Liver (tissue), 9 donors: ENCODE results near the gene OGFOD3. TPM values are rescaled to one million over a fixed set of nuclear protein-coding genes. Genes with fewer than 3 reads are reported as not detected.

Experiments used
- DNase-seq: peaks from one replicate; pipeline ENCODE4 v3.0.0-alpha.2; 2017; ENCODE audit warnings: low spot score
- H3K27ac ChIP-seq, 2 donors: one replicate each; pipeline ENCODE4 v1.7.0; 2013; ENCODE audit warnings: inconsistent platforms in 2 of 2, low read length in 2 of 2, control low read depth in 1 of 2, low read depth in 1 of 2, mild to moderate bottlenecking in 1 of 2
- H3K27me3 ChIP-seq, 4 donors: one replicate each; pipeline versions ENCODE4 v1.6.1 to v1.7.0; 2013; ENCODE audit warnings: low read length in 3 of 4, inconsistent platforms in 1 of 4, mild to moderate bottlenecking in 1 of 4, moderate library complexity in 1 of 4; ENCODE audit not compliant: control insufficient read depth in 4 of 4, insufficient read depth in 4 of 4
- H3K36me3 ChIP-seq, 4 donors: one replicate each; pipeline versions ENCODE4 v1.6.1 to v1.7.0; 2013; ENCODE audit warnings: low read length in 3 of 4, mild to moderate bottlenecking in 3 of 4, low read depth in 1 of 4, moderate library complexity in 1 of 4; ENCODE audit not compliant: control insufficient read depth in 4 of 4, insufficient read depth in 3 of 4
- H3K4me1 ChIP-seq, 4 donors: one replicate each; pipeline versions ENCODE4 v1.6.1 to v1.7.0; 2013; ENCODE audit warnings: low read length in 3 of 4, mild to moderate bottlenecking in 3 of 4, moderate library complexity in 1 of 4; ENCODE audit not compliant: control insufficient read depth in 4 of 4, insufficient read depth in 4 of 4
- H3K4me3 ChIP-seq, 3 donors: one replicate each; pipeline versions ENCODE4 v1.6.1 to v1.7.0; 2013; ENCODE audit warnings: low read length in 3 of 3, control low read depth in 1 of 3, low read depth in 1 of 3, mild to moderate bottlenecking in 1 of 3
- H3K9ac ChIP-seq, 2 donors: one replicate each; pipeline ENCODE4 v1.7.0; 2013; ENCODE audit warnings: low read length in 2 of 2, mild to moderate bottlenecking in 2 of 2, moderate library complexity in 2 of 2, control low read depth in 1 of 2, low read depth in 1 of 2
- H3K9me3 ChIP-seq, 4 donors: one replicate each; pipeline versions ENCODE4 v1.6.1 to v1.7.0; 2013; ENCODE audit warnings: low read length in 3 of 4; ENCODE audit not compliant: control insufficient read depth in 4 of 4
- FOXA2 ChIP-seq: IDR thresholded peaks from 2 replicates; pipeline ENCODE4 v1.6.1; 2016; ENCODE audit warnings: antibody characterized with exemption
- HNF4A ChIP-seq, 2 donors: conservative IDR thresholded peaks; 2 replicates each; pipeline ENCODE4 v1.6.1; 2016; ENCODE audit warnings: antibody characterized with exemption in 2 of 2, mild to moderate bottlenecking in 2 of 2
- HNF4G ChIP-seq: IDR thresholded peaks from 2 replicates; pipeline ENCODE4 v1.6.1; 2016; ENCODE audit warnings: antibody characterized with exemption
- JUND ChIP-seq, 2 donors: IDR thresholded peaks; 2 replicates each; pipeline ENCODE4 v1.6.1; 2016; ENCODE audit warnings: antibody characterized with exemption in 2 of 2
- MAX ChIP-seq: IDR thresholded peaks from 2 replicates; pipeline ENCODE4 v1.6.1; 2016; ENCODE audit warnings: antibody characterized with exemption
- RAD21 ChIP-seq, 2 donors: IDR thresholded peaks; 2 replicates each; pipeline ENCODE4 v1.6.1; 2016; ENCODE audit warnings: antibody characterized with exemption in 2 of 2, mild to moderate bottlenecking in 2 of 2
- RXRA ChIP-seq, 2 donors: IDR thresholded peaks; 2 replicates each; pipeline ENCODE4 v1.6.1; 2017 to 2018; ENCODE audit warnings: antibody characterized with exemption in 2 of 2, mild to moderate bottlenecking in 1 of 2
- SP1 ChIP-seq: IDR thresholded peaks from 2 replicates; pipeline ENCODE4 v1.6.1; 2018; ENCODE audit warnings: antibody characterized with exemption, mild to moderate bottlenecking
- ZBTB33 ChIP-seq: IDR thresholded peaks from 2 replicates; pipeline ENCODE4 v1.6.1; 2016; ENCODE audit warnings: antibody characterized with exemption
- WGBS: extraction: QIAGEN DNeasy Blood & Tissue Kit; methylation state at CpG from one replicate; pipeline ENCODE4 v1.1.7; 2013; 5-methylcytosine and 5-hydroxymethylcytosine counted together
- polyA plus RNA-seq, 2 donors: library from polyadenylated mRNA; stranded (reverse) in 1 of 2; unstranded in 1 of 2; fragments of 200-250 nt in 1 of 2; fragments of >200 nt in 1 of 2; fragmentation: Nextera tagmentation in 1 of 2; extraction: Ambion mirVana in 1 of 2; gene quantifications; one replicate each; pipeline versions ENCODE4 v1.2.1 to v1.2.3, GENCODE V29; 2013 to 2015
- total RNA-seq, 2 donors: library from RNA; depleted of rRNA; stranded (reverse); fragments of >200 nt; gene quantifications; one replicate each; pipeline ENCODE4 v1.2.3, GENCODE V29; 2014
- TF ChIP-seq, protein P1 (sequence below): IDR thresholded peaks from 2 replicates; pipeline ENCODE4 v1.6.1; 2016; ENCODE audit warnings: antibody characterized with exemption, mild to moderate bottlenecking
- TF ChIP-seq, protein P2 (sequence below): fragments of 150-350 bp; IDR thresholded peaks from 2 replicates; pipeline ENCODE4 v1.5.1; 2017; ENCODE audit warnings: improper control_type of control experiment, low read depth, low read length; ENCODE audit not compliant: missing input control
- TF ChIP-seq, protein P3 (sequence below): IDR thresholded peaks from 2 replicates; pipeline ENCODE4 v1.6.1; 2016; ENCODE audit warnings: antibody characterized with exemption
- donor health status: healthy.
- donor health status: healthy.
- donor health status: healthy.
- donor health status: healthy.
- donor health status: healthy.

Gene OGFOD3
- total and polyA plus RNA-seq, 4 donors: 15.0 to 23.2 (median 18.5) TPM

GRCh38 chr17:82458179-82458884 lies 39.9 kb upstream of the OGFOD3 start, which contains the start of gene NARF (continued):
- TF ChIP-seq, protein P1, sequence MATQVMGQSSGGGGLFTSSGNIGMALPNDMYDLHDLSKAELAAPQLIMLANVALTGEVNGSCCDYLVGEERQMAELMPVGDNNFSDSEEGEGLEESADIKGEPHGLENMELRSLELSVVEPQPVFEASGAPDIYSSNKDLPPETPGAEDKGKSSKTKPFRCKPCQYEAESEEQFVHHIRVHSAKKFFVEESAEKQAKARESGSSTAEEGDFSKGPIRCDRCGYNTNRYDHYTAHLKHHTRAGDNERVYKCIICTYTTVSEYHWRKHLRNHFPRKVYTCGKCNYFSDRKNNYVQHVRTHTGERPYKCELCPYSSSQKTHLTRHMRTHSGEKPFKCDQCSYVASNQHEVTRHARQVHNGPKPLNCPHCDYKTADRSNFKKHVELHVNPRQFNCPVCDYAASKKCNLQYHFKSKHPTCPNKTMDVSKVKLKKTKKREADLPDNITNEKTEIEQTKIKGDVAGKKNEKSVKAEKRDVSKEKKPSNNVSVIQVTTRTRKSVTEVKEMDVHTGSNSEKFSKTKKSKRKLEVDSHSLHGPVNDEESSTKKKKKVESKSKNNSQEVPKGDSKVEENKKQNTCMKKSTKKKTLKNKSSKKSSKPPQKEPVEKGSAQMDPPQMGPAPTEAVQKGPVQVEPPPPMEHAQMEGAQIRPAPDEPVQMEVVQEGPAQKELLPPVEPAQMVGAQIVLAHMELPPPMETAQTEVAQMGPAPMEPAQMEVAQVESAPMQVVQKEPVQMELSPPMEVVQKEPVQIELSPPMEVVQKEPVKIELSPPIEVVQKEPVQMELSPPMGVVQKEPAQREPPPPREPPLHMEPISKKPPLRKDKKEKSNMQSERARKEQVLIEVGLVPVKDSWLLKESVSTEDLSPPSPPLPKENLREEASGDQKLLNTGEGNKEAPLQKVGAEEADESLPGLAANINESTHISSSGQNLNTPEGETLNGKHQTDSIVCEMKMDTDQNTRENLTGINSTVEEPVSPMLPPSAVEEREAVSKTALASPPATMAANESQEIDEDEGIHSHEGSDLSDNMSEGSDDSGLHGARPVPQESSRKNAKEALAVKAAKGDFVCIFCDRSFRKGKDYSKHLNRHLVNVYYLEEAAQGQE: peak; percentile 85
- TF ChIP-seq JUND (IDR thresholded peaks at IDR 0.05): no peak
- TF ChIP-seq MAX: no peak
- TF ChIP-seq, protein P2, sequence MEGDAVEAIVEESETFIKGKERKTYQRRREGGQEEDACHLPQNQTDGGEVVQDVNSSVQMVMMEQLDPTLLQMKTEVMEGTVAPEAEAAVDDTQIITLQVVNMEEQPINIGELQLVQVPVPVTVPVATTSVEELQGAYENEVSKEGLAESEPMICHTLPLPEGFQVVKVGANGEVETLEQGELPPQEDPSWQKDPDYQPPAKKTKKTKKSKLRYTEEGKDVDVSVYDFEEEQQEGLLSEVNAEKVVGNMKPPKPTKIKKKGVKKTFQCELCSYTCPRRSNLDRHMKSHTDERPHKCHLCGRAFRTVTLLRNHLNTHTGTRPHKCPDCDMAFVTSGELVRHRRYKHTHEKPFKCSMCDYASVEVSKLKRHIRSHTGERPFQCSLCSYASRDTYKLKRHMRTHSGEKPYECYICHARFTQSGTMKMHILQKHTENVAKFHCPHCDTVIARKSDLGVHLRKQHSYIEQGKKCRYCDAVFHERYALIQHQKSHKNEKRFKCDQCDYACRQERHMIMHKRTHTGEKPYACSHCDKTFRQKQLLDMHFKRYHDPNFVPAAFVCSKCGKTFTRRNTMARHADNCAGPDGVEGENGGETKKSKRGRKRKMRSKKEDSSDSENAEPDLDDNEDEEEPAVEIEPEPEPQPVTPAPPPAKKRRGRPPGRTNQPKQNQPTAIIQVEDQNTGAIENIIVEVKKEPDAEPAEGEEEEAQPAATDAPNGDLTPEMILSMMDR: no peak
- no peak for TF ChIP-seq RXRA (IDR thresholded peaks at IDR 0.05)
- TF ChIP-seq HNF4A (conservative IDR thresholded peaks at IDR 0.05): no peak
- peak in 1 of 2 donors; percentile 32 for TF ChIP-seq RAD21 (IDR thresholded peaks at IDR 0.05)
- TF ChIP-seq SP1: peak; percentile 96

- Histone ChIP-seq H3K9me3 (no peaks in the 10 kb centered on the region), H3K27me3 (no peaks in the 10 kb centered on the region), H3K9ac (peak overlapping the region; percentile 89 to 91), H3K4me3 (peak overlapping the region; percentile 59 to 66 (median 59)), H3K36me3 (peaks cover 0 to 12% (median 3%) of the 10 kb centered on the region in 4 donors), H3K27ac (peak overlapping the region; percentile 99), H3K4me1 (peaks cover 0 to 23% (median 13%) of the 10 kb centered on the region in 4 donors)
- TF ChIP-seq MAX (no peak), HNF4G (no peak), ZBTB33 (no peak), FOXA2 (no peak), RAD21 (IDR thresholded peaks at IDR 0.05) (no peak)
- TF ChIP-seq, protein P3, sequence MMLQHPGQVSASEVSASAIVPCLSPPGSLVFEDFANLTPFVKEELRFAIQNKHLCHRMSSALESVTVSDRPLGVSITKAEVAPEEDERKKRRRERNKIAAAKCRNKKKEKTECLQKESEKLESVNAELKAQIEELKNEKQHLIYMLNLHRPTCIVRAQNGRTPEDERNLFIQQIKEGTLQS: no peak
- under 1% methylated on average over 8 of the region's 8 CpGs for WGBS
- no peak for DNase-seq
Observed at GRCh38 chr17:82457929-82458178, 39.5 kb upstream of the OGFOD3 start.
